ENCODE measurements around the gene SLC35F4. TPM values are rescaled to one million over a fixed set of nuclear protein-coding genes. Genes with fewer than 3 reads are reported as not detected.

Gene SLC35F4
- total and polyA plus RNA-seq, 2 of the 4 experiments (the other 2 are of a cell fraction): not detected

- H3K9ac ChIP-seq (ENCODE audit: low read depth, low read length): no peak overlapping the region
- no peak overlapping the region for H3K4ac ChIP-seq (ENCODE audit: low read depth, low read length)
- ChIA-PET POLR2A (ENCODE audit: unreplicated experiment) (no interaction called here), CTCF (no interaction called here)
- no peak overlapping the region for H3K18ac ChIP-seq (ENCODE audit: low read depth, low read length)
- H3K79me1 ChIP-seq (ENCODE audit: low read depth in 1 of 2, low read length in 2 of 2): no peaks in the 10 kb centered on the region
- H3K4me3 ChIP-seq (ENCODE audit: insufficient read depth, low read depth, low read length): no peak overlapping the region
- no peak overlapping the region for H3K14ac ChIP-seq (replicated peaks; ENCODE audit: low read depth, low read length)
- no peak overlapping the region for H2BK15ac ChIP-seq (ENCODE audit: low read depth, low read length)
- H3K4me1 ChIP-seq (ENCODE audit: control insufficient read depth, insufficient read depth, low read length): no peaks in the 10 kb centered on the region
- no peak overlapping the region for H4K91ac ChIP-seq (ENCODE audit: insufficient read depth, low read depth, low read length)
- no peak overlapping the region for H2AK5ac ChIP-seq (ENCODE audit: low read depth, low read length)
- H2BK5ac ChIP-seq (ENCODE audit: low read depth, low read length, poor library complexity, severe bottlenecking): no peak overlapping the region
- no peak overlapping the region for H4K8ac ChIP-seq (ENCODE audit: low read depth in 2 of 2, low read length in 2 of 2)
- no peaks in the 10 kb centered on the region for H4K20me1 ChIP-seq (ENCODE audit: insufficient read depth, low read length)
- no peak overlapping the region for H3K23ac ChIP-seq (ENCODE audit: low read depth, low read length)
- no peak for ATAC-seq (ENCODE audit: low read depth)
- DNase-seq: no peak
- H3K27me3 ChIP-seq (ENCODE audit: control insufficient read depth, insufficient read depth, low read length): no peaks in the 10 kb centered on the region
- H2AFZ ChIP-seq (replicated peaks; ENCODE audit: low read length, poor library complexity): no peak overlapping the region
- H2BK20ac ChIP-seq (ENCODE audit: low read depth, low read length): no peak overlapping the region
- intact Hi-C loops (cut with micrococcal nuclease) (no loop called here), in situ Hi-C loops (cut with MboI; ENCODE audit: low sequenced_read_pairs) (no loop called here), dilution Hi-C loops (cut with HindIII; ENCODE audit: low sequenced_read_pairs, unreplicated experiment) (no loop called here)
- no CpG with 5 or more reads among the region's 2 CpGs for WGBS, 2 experiments (ENCODE audit: extremely low coverage in 2 of 2, insufficient read length in 1 of 2)
- H3K9me3 ChIP-seq (ENCODE audit: control insufficient read depth, insufficient read depth, low read length): 0 out of 2 replicates have a peak, but pooled peaks cover 2% of the 10 kb centered on the region
- H3K9me1 ChIP-seq (ENCODE audit: insufficient read depth, low read length): no peaks in the 10 kb centered on the region
- no peak overlapping the region for H3K27ac ChIP-seq (ENCODE audit: insufficient read depth, low read length)
- no peak overlapping the region for H2AK9ac ChIP-seq (replicated peaks; ENCODE audit: low read depth, low read length, poor library complexity)
- no peak overlapping the region for H4K5ac ChIP-seq (ENCODE audit: low read depth, low read length)
- no TSS peak for BruUV-seq (replicated peaks)
- no peak overlapping the region for H2BK120ac ChIP-seq (ENCODE audit: low read depth, low read length)
- TF ChIP-seq USF2 (IDR thresholded peaks at IDR 0.05; ENCODE audit: low read depth, low read length) (no peak), NFE2L2 (IDR thresholded peaks at IDR 0.05; ENCODE audit: low read depth, low read length) (no peak), MXI1 (IDR thresholded peaks at IDR 0.05; ENCODE audit: borderline replicate concordance, low read depth, low read length) (no peak), ELK1 (IDR thresholded peaks at IDR 0.05; ENCODE audit: borderline replicate concordance, low read depth, low read length) (no peak), MAZ (IDR thresholded peaks at IDR 0.05; ENCODE audit: borderline replicate concordance, low read depth, low read length) (no peak), BHLHE40 (IDR thresholded peaks at IDR 0.05; ENCODE audit: low read depth, low read length) (no peak), RCOR1 (IDR thresholded peaks at IDR 0.05; ENCODE audit: insufficient replicate concordance, low read length) (no peak), CTCF (conservative IDR thresholded peaks at IDR 0.05; ENCODE audit: low read depth, low read length) (no peak), CEBPB (IDR thresholded peaks at IDR 0.05; ENCODE audit: low read depth, low read length) (no peak), CHD1 (IDR thresholded peaks at IDR 0.05; ENCODE audit: low read depth, low read length) (no peak), FOS (IDR thresholded peaks at IDR 0.05; ENCODE audit: low read depth, low read length) (no peak), SMC3 (IDR thresholded peaks at IDR 0.05; ENCODE audit: low read depth, low read length) (no peak), MAFK (IDR thresholded peaks at IDR 0.05; ENCODE audit: low read depth, low read length) (no peak)
- no peaks in the 10 kb centered on the region for H3K36me3 ChIP-seq (ENCODE audit: control insufficient read depth, insufficient read depth, low read length)
- H3K56ac ChIP-seq (ENCODE audit: extremely low read depth, insufficient read depth, low read length): no peak overlapping the region
- H3K4me2 ChIP-seq (ENCODE audit: low read depth, low read length): no peak overlapping the region
These were observed 126.4 kb downstream of the SLC35F4 start for GRCh38 chr14:57739516-57739915.
